ENCODE data around the gene TOMM22. TPM values are rescaled to one million over a fixed set of nuclear protein-coding genes. Genes with fewer than 3 reads are reported as not detected.

The TOMM22 gene
- total RNA-seq, 1 experiment from 2014 or later: 105 TPM

- Mint-ChIP-seq H3K27ac (ENCODE audit: unreplicated experiment) (no peak overlapping the region), H3K36me3 (ENCODE audit: insufficient read depth, unreplicated experiment) (peaks cover 29% of the 10 kb centered on the region), H3K9me3 (ENCODE audit: low read depth, unreplicated experiment) (peaks cover 2% of the 10 kb centered on the region), H3K4me3 (ENCODE audit: low read depth, unreplicated experiment) (no peak overlapping the region), H3K27me3 (ENCODE audit: unreplicated experiment) (no peaks in the 10 kb centered on the region), H3K4me1 (ENCODE audit: low read depth, unreplicated experiment) (no peaks in the 10 kb centered on the region)
- CTCF ChIA-PET: interaction anchor here (0.8 kb wide), 1 partner anchor 270 kb away, joined by 8 read pairs; no protein-coding TSS in a partner anchor
- BruUV-seq (replicated peaks): no TSS peak
- no peak for DNase-seq
- TF ChIP-seq, protein P1, sequence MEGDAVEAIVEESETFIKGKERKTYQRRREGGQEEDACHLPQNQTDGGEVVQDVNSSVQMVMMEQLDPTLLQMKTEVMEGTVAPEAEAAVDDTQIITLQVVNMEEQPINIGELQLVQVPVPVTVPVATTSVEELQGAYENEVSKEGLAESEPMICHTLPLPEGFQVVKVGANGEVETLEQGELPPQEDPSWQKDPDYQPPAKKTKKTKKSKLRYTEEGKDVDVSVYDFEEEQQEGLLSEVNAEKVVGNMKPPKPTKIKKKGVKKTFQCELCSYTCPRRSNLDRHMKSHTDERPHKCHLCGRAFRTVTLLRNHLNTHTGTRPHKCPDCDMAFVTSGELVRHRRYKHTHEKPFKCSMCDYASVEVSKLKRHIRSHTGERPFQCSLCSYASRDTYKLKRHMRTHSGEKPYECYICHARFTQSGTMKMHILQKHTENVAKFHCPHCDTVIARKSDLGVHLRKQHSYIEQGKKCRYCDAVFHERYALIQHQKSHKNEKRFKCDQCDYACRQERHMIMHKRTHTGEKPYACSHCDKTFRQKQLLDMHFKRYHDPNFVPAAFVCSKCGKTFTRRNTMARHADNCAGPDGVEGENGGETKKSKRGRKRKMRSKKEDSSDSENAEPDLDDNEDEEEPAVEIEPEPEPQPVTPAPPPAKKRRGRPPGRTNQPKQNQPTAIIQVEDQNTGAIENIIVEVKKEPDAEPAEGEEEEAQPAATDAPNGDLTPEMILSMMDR (IDR thresholded peaks at IDR 0.05; ENCODE audit: unreplicated experiment): no peak
- intact Hi-C loops (cut with micrococcal nuclease; ENCODE audit: unreplicated experiment): no loop called here
These were observed 6.9 kb upstream of the TOMM22 start for GRCh38 chr22:38674888-38675287.

DNA sequence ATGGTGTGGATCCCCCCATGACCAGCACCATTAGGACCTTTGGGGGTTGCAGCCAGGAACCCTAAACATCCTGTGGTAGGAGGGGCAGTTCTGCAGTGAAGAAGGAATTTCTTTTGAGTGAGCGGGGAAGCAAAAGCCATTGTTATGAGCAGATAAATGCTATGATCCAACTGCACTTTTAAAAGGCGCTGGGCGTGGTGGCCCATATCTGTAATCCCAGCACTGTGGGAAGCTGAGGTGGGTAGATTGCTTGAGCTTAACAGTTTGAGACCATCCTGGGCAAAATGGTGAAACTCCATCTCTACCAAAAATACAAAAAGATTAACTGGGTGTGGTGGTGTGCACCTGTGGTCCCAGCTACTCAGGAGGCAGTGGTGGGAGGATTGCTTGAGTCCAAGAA lies 5.9 kb upstream of the TOMM22 start:
- Mint-ChIP-seq H3K27ac (ENCODE audit: unreplicated experiment) (no peak overlapping the region), H3K4me1 (ENCODE audit: low read depth, unreplicated experiment) (no peaks in the 10 kb centered on the region), H3K4me3 (ENCODE audit: low read depth, unreplicated experiment) (no peak overlapping the region), H3K27me3 (ENCODE audit: unreplicated experiment) (no peaks in the 10 kb centered on the region), H3K36me3 (ENCODE audit: insufficient read depth, unreplicated experiment) (peaks cover 29% of the 10 kb centered on the region), H3K9me3 (ENCODE audit: low read depth, unreplicated experiment) (peaks cover 2% of the 10 kb centered on the region)
- TF ChIP-seq, protein P1 (IDR thresholded peaks at IDR 0.05; ENCODE audit: unreplicated experiment): no peak
- CTCF ChIA-PET: no interaction called here
- intact Hi-C loops (cut with micrococcal nuclease; ENCODE audit: unreplicated experiment): no loop called here
- no peak for DNase-seq
- TSS peak; percentile 17 for BruUV-seq (replicated peaks)

DNA sequence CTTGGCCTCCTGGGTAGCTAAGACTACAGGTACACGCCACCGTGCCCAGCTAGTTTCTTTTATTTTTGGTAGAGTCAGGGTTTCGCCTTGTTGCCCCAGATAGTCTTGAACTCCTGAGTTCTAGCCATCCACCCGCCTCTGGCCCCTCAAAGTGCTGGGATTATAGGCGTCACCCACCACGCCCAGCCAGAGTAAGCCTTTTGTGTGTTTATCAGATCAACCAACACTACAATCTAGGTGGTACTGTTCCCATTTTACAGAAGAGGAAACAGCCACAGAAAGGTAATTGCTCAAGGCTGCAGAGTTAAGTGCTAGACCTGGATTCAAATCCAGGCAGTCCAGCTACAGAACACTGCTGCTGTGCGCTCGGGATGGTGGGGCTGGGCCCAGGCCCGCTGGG lies 3.1 kb downstream of the TOMM22 start:
- no peak overlapping the region for H3K4me3 Mint-ChIP-seq (ENCODE audit: low read depth, unreplicated experiment)
- H3K36me3 Mint-ChIP-seq (ENCODE audit: insufficient read depth, unreplicated experiment): peaks cover 82% of the 10 kb centered on the region
- H3K27ac Mint-ChIP-seq (ENCODE audit: unreplicated experiment): no peak overlapping the region
- BruUV-seq (replicated peaks): no TSS peak
- H3K4me1 Mint-ChIP-seq (ENCODE audit: low read depth, unreplicated experiment): no peaks in the 10 kb centered on the region
- H3K27me3 Mint-ChIP-seq (ENCODE audit: unreplicated experiment): no peaks in the 10 kb centered on the region
- intact Hi-C loops (cut with micrococcal nuclease; ENCODE audit: unreplicated experiment): loop anchor here (5.0 kb wide), 1 partner anchor 268 kb away; no protein-coding TSS in a partner anchor
- no peak for DNase-seq
- peaks cover 3% of the 10 kb centered on the region for H3K9me3 Mint-ChIP-seq (ENCODE audit: low read depth, unreplicated experiment)
- TF ChIP-seq, protein P1 (IDR thresholded peaks at IDR 0.05; ENCODE audit: unreplicated experiment): no peak
- CTCF ChIA-PET: no interaction called here

DNA sequence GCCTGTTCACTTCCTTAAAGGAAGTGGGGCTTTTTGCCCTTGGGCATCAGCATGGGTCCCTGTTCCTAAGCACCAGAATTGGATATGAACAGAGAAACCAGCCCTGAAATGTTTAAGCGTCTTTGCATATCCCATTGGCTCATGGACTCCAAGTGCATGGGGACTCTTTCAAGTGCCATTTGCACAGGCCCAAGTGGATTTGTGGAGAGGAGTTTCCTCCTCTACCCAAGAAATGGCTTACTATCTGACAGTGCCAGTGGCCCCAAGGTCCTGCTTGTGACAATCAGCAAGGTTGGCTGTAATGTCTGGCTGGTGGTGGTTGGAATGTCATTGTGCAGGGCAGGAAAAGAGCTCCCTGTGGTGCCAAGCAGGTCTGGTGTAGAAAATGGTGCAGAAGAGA lies 4.0 kb downstream of the TOMM22 start:
- no peaks in the 10 kb centered on the region for H3K27me3 Mint-ChIP-seq (ENCODE audit: unreplicated experiment)
- H3K36me3 Mint-ChIP-seq (ENCODE audit: insufficient read depth, unreplicated experiment): peaks cover 87% of the 10 kb centered on the region
- H3K9me3 Mint-ChIP-seq (ENCODE audit: low read depth, unreplicated experiment): peaks cover 3% of the 10 kb centered on the region
- H3K4me1 Mint-ChIP-seq (ENCODE audit: low read depth, unreplicated experiment): no peaks in the 10 kb centered on the region
- intact Hi-C loops (cut with micrococcal nuclease; ENCODE audit: unreplicated experiment): loop anchor here (5.0 kb wide), 1 partner anchor 268 kb away; no protein-coding TSS in a partner anchor
- no TSS peak for BruUV-seq (replicated peaks)
- no peak overlapping the region for H3K27ac Mint-ChIP-seq (ENCODE audit: unreplicated experiment)
- TF ChIP-seq, protein P1 (IDR thresholded peaks at IDR 0.05; ENCODE audit: unreplicated experiment): no peak
- DNase-seq: no peak
- no peak overlapping the region for H3K4me3 Mint-ChIP-seq (ENCODE audit: low read depth, unreplicated experiment)
- CTCF ChIA-PET: no interaction called here

All from Calu3 (cell line).